DND-41 (cell line): ENCODE measurements around the gene SEPTIN10.

Experiments used
- CTCF ChIP-seq: IDR thresholded peaks from 2 replicates; pipeline ENCODE4 v1.5.1; 2012; ENCODE audit warnings: borderline replicate concordance, low read length, moderate library complexity, mild to moderate bottlenecking; ENCODE audit not compliant: poor library complexity, severe bottlenecking; ENCODE audit errors: extremely low read depth
- EZH2 ChIP-seq: IDR thresholded peaks from 3 replicates; pipeline ENCODE4 v1.6.1; 2012; ENCODE audit warnings: borderline replicate concordance, low read depth, mild to moderate bottlenecking, moderate library complexity, low read length, inconsistent platforms; ENCODE audit not compliant: severe bottlenecking

DNA sequence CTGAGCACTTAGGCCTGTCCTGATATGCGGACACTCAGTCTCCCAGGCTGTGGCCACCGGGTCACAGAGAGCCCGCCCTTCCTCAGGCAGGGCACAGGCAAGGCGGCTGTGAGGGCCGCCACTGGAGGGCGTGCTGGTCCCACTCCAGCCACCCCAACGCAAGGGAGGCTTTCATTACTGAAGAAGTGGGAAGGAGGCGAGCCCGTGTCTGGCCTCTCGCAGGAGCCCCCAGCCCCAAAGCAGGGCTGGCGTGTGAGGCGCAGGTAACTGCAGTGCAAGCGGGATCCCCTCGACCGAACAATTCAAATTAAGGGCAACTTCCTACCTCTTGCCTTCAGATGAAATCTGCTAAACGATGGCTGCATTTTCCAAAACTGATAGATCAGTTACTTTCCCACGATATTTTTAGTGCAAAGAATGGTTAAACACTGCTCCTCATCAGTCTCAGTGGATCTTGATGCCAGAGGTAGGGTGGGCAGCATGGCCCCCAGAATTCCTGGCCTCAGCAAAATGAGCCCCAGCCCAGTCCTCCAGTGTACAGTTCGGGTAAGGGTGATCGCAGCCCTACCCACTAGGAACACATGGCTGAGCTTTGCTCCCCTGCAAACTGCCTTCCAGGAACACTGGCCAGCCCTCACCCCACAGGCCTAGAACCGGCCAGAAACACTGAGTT lies 97.2 kb downstream of the SEPTIN10 start:
- TF ChIP-seq EZH2 (no peak), CTCF (peak; percentile 53)
